AG08395 (cell line): Measurements from ENCODE around the gene ANO5.

Experiments
- DNase-seq: peaks from one replicate; pipeline ENCODE4 v3.0.0; 2012; ENCODE audit warnings: mixed read lengths, low spot score

ANO5 gene

GRCh38 chr11:22331771-22332170 is 138.9 kb downstream of the ANO5 start:
- no peak for DNase-seq
